NCI-H69 (cell line): Measurements from ENCODE around the gene CDK11A.
A peak's percentile ranks its signal among the peaks of the same experiment; 100 is the strongest.
"Not testable (repeated sequence)": the region's sequence is repeated elsewhere in the genome, so short reads cannot be mapped to it uniquely, and the experiment has no call there.

ENCODE experiments used
- DNase-seq: peaks from one replicate; lab custom pipeline; 2025; lab: John Stamatoyannopoulos, UW

CDK11A gene

GRCh38 chr1:1754051-1754815 lies 30.1 kb upstream of the CDK11A start:
- no peak for DNase-seq

GRCh38 chr1:1753607-1754005 lies 29.4 kb upstream of the CDK11A start:
- DNase-seq = no peak

GRCh38 chr1:1752636-1753606 lies 28.8 kb upstream of the CDK11A start:
- no peak for DNase-seq

GRCh38 chr1:1752190-1752589 lies 28.0 kb upstream of the CDK11A start:
- DNase-seq = no peak

GRCh38 chr1:1749941-1750340 lies 25.8 kb upstream of the CDK11A start:
- not testable (repeated sequence) for DNase-seq

GRCh38 chr1:1748686-1749321 lies 24.6 kb upstream of the CDK11A start:
- DNase-seq = no peak

- not testable (repeated sequence) for DNase-seq
These were observed 22.4 kb upstream of the CDK11A start for GRCh38 chr1:1746566-1746909.

GRCh38 chr1:1745651-1746565 lies 21.8 kb upstream of the CDK11A start:
- peak; percentile 24 for DNase-seq

GRCh38 chr1:1742529-1742928 lies 18.4 kb upstream of the CDK11A start:
- DNase-seq = not testable (repeated sequence)

- not testable (repeated sequence) for DNase-seq
These were observed 16.9 kb upstream of the CDK11A start for GRCh38 chr1:1741013-1741412.

GRCh38 chr1:1738799-1739337 lies 14.7 kb upstream of the CDK11A start:
- not testable (repeated sequence) for DNase-seq

GRCh38 chr1:1737675-1738590 lies 13.8 kb upstream of the CDK11A start:
- DNase-seq = not testable (repeated sequence)

- no peak for DNase-seq
These were observed 8.2 kb upstream of the CDK11A start for GRCh38 chr1:1732381-1732780.

GRCh38 chr1:1730870-1731269 lies 6.7 kb upstream of the CDK11A start:
- no peak for DNase-seq

- not testable (repeated sequence) for DNase-seq
These were observed 6.1 kb upstream of the CDK11A start for GRCh38 chr1:1730230-1730629.

GRCh38 chr1:1729116-1729816 lies 5.1 kb upstream of the CDK11A start:
- DNase-seq = not testable (repeated sequence)

- DNase-seq = peak; percentile 8
These were observed 4.3 kb upstream of the CDK11A start for GRCh38 chr1:1728308-1729005.

GRCh38 chr1:1727131-1727651 lies 3.0 kb upstream of the CDK11A start:
- DNase-seq = not testable (repeated sequence)
